Heart left ventricle (tissue), 13 donors: ENCODE measurements around the gene RHPN2.

Experiments
- CTCF ChIP-seq, 12 donors: fragments of 200-600 bp; sonication (generic) in 4 of 12; IDR thresholded peaks; one replicate each; pipeline versions ENCODE4 v1.5.0 to v1.8.0; 2018 to 2022; ENCODE audit warnings: antibody characterized with exemption in 12 of 12, mild to moderate bottlenecking in 5 of 12
- POLR2A ChIP-seq, 2 donors: fragments of 450-650 bp; IDR thresholded peaks; one replicate each; pipeline ENCODE4 v1.6.1; 2017; ENCODE audit warnings: antibody characterized with exemption in 2 of 2, mild to moderate bottlenecking in 2 of 2, moderate library complexity in 2 of 2
- donor health status: ischemic (EF 13 %, LVEDD 7.1; RV severe dilation, severe dysfunction).
- donor health status: DM: no; HTN: yes; CAD: no.
- donor health status: DM: no; HTN: no; CAD: no.
- donor health status: ischemic (EF 25% LVEDD 6.9; RV normal size, moderate dysfunction).
- donor health status: ischemic (EF 25% LVEDD 5.7; RV mildly dilated, moderate dysfunction).
- donor health status: ischemic (EF 35%, LVEDD 5.7; RV mildly dilated, moderate dysfunction).
- donor health status: nonischemic (EF 11% LVEDD 7.7; RV severe dilation, severe dysfunction).
- donor health status: DM: yes; HTN: yes; CAD: no.
- donor health status: PGD.
- donor health status: ischemic (EF 29% LVEDD 5.4; RV normal size, mild dysfunction).
- donor health status: nonischemic (EF 23%, LVEDD 6.1; RV moderate dilation, normal function).

GRCh38 chr19:32945260-32945659 lies 119.4 kb downstream of the RHPN2 start:
- TF ChIP-seq CTCF (IDR thresholded peaks at IDR 0.05) = no peak
- no peak for TF ChIP-seq POLR2A (IDR thresholded peaks at IDR 0.05)
